GM21717 (cell line): ENCODE data around the gene MAFG.
"Not testable (repeated sequence)": the region's sequence is repeated elsewhere in the genome, so short reads cannot be mapped to it uniquely, and the experiment has no call there.

Experiments used
- ATAC-seq: cut with Tn5 transposase; IDR thresholded peaks from one replicate; pipeline ENCODE4 v1.9.1; 2021; ENCODE audit warnings: mild to moderate bottlenecking, moderate library complexity; ENCODE audit not compliant: unreplicated experiment

MAFG gene

DNA sequence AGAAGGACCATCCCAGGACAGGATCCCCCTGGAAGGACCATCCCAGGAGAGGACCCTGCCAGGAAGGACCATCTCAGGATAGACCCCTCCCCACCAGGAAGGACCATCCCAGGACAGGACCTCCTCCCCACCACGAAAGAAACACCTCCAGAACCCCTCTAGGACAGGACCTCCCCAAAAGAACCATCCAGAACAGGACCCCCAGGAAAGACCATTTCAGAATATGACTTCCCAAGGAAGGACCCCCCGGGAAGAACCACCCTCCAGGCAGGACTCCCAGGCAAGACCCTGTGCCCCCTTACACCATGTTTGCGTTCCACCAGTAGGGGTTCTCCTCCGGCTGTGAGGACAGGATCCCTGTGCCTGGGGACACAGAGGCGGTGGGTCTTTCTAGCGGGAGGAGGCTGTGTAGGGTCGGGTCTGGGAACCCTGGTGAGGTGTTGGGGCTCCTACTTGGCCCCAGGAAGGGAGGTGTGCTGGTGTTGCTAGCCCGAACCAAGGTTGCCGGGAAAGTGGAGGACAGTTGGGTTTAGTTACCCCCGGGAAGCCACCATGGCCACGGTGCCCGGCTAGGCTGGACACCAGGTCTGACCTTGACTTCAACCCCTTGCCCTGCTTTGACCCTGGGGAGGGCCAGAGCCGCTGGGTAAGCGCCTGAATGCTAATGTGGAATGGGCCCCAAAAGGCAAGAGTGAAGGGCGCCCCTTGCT lies 31.3 kb upstream of the MAFG start:
- ATAC-seq, result no peak

- no peak for ATAC-seq
Measured at GRCh38 chr17:81957691-81958432, 30.3 kb upstream of the MAFG start.

DNA sequence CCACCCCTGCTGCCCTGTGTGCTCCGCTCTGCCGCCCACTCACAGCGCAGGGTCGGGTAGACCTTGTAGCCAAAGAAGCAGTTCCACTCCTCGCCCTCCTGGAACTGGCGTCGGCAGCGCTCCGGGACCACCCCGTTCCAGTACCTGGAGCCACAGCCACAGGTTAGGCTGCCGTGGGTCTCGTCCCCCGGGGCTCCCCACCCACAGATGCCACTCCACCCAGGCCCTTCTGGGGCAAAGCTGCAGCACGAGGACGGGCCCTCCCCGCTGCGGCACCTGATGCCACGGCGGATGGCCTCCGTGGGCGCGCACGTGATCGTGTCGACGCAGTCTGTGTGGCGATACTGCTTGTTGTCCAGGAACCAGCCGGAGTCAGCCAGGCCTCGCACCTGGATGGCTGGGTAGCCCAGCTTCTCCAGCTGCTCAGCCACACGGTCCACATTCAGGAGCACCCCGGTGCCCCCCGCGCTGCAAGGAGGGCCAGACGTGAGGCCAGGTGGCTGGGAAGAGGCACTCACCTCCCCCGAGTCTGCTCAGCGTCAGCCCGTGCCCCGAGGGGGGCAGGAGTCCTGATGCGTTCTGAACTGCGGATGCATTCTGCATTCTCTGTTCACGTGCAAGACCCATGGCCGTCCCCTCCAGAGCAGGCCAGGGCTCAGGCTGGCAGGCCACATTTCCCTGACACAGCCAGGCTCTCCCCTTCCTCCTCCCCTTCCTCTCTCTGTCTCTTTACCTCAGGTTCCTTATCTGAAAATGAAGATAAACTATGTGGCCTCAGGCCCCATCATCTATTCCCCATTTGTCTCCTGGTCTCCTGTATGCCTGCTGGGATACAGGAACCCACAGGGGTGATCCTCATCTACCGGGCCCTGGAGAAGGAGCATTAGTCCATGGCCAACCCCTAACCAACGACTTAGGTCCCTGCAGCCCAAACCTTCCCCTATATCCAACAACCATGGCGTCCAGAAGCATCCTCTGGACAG lies 29.4 kb upstream of the MAFG start:
- no peak for ATAC-seq

DNA sequence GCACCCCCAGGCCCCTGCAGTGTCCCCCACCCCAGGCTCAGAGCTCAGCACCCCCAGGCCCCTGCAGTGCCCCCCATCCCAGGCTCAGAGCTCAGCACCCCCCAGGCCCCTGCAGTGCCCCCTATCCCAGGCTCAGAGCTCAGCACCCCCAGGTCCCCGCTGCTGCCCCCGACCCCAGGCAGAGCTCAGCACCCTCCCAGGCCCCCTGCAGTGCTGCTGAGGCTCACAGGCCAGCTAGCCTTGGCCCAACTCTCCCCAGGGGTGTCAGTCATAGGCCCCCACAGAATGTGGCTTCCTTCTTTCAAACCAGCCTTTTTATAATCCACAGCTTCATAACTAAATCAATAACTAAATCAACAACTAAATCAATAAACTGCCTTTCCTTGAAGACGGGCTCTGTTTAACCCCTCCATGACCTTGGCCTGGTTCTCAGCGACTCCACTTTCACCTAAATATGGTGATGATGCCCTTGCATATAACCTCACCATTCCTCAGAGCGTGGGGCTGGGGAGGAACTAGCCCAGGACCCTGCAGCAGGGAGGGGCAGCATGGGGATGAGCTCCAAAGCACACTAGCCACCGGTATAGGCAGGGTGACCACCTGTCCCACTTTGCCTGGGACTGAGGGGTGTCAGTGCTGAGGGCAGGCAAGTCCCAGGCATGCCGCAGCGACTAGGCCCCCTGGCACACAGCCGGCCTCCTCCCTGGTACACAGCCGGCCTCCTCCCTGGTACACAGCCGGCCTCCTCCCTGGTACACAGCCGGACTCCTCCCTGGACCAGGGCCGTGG lies 28.4 kb upstream of the MAFG start:
- ATAC-seq, result no peak

DNA sequence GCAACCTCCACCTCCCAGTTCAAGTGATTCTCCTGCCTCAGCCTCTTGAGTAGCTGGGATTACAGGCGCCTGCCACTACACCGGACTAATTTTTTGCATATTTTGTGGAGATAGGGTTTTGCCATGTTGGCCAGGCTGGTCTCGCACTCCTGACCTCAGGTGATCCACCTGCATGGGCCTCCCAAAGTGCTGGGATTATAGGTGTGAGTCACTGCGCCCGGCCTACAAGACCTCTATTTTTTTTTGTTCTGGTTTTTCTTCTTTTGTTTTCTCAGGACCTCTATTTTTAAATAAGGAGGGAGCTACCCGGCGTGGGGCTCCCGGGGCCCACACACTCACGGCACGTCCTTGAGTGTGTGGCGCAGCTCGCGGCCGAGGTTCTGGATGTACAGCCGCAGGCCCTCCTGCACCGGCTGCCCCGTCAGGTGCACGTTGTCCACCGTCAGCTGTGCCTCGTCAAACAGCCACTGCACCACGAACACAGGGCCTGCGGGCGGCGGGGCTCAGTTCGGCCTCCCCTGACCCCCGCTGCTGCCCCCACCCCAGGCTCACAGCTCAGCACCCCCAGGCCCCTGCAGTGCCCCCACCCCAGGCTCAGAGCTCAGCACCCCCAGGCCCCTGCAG lies 27.6 kb upstream of the MAFG start:
- no peak for ATAC-seq

- no peak for ATAC-seq
Measured at GRCh38 chr17:81954131-81955057, 26.9 kb upstream of the MAFG start.

GRCh38 chr17:81953443-81953842 lies 25.9 kb upstream of the MAFG start:
- not testable (repeated sequence) for ATAC-seq

DNA sequence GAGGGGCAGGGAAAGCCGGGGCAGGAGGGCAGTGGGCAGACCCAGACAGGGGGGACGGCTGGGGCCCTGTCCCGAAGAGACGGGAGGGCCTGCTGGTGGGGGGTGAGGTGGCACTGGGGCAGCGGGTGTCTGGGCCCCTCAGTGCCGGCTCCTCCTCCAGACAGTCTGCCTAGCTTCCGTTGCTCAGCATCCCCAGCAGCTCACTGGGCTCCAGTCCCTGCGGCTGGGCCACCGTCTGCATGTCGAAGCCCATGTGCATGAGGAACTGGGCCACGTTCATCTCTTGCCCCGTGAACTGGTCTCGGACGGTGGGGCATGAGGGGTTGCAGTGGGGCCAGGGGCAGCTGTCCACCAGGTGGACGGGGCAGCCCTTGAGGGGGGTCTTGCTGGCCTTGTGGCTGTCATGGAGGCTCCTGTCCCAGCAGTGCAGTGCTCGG lies 25.3 kb upstream of the MAFG start:
- ATAC-seq, result no peak

DNA sequence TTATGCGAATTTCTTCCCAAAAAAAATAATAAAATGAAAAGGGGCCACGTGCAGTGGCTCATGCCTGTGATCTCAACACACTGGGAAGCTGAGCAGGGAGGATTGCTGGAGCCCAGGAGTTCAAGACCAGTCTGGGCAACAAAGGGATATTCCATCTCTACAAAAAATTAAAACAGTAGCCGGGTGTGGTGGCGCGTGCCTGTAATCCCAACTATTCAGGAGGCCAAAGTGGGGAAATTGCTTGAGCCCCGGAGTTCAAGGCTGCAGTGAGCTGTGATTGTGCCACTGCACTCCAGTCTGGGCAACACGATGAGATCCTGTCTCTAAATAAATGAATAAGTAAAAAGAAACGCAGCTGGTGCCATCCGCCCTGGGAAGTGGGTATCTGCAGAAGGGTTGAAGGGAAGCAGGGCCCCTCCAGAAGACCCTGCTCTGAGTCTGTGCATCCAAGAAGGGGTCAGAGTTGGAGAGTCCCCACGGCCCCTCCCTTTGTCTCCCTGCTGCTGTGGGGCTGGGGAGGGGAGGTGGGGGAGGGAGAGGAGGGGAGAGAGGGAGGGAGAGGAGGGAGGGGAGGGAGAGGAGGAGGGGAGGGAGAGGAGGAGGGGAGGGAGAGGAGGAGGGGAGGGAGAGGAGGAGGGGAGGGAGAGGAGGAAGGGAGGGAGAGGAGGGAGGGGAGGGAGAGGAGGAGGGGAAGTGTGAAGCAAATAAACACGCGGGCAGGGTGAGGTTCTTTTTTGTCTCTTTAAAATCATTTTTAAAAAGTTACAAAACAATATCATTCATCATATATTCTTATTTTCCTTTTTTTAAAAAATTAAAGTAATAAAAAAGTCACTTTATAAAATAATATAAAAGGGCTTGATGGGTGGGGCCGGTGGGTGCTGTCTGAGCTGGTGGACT lies 24.5 kb upstream of the MAFG start:
- ATAC-seq, result no peak

GRCh38 chr17:81950501-81950900 lies 23.0 kb upstream of the MAFG start:
- no peak for ATAC-seq

- no peak for ATAC-seq
Measured at GRCh38 chr17:81948635-81949378, 21.3 kb upstream of the MAFG start.

DNA sequence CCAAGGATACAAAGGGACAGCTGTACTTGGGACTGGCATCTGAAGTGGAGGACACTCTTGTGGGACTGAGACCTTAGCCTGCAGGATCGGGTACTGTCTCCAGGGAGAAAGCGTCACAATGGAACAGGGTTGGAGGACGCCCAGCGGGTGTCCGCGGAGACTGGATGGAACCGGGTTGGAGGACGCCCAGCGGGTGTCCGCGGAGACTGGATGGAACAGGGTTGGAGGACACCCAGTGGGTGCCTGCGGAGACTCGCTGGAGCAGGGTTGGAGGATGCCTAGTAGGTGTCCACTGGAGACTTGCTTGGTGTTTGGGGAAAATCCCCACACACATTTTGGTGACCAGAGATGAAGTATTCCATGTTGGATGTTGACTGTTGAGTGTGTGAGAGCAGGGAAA lies 19.7 kb upstream of the MAFG start, which contains the start of gene MYADML2:
MYADML2 (minus strand) TSS at position 45 of the 400 bp plus-strand sequence. CDS start 5,492 bp downstream, outside the sequence.
- ATAC-seq, result no peak

- no peak for ATAC-seq
Measured at GRCh38 chr17:81944858-81945257, 17.3 kb upstream of the MAFG start.

DNA sequence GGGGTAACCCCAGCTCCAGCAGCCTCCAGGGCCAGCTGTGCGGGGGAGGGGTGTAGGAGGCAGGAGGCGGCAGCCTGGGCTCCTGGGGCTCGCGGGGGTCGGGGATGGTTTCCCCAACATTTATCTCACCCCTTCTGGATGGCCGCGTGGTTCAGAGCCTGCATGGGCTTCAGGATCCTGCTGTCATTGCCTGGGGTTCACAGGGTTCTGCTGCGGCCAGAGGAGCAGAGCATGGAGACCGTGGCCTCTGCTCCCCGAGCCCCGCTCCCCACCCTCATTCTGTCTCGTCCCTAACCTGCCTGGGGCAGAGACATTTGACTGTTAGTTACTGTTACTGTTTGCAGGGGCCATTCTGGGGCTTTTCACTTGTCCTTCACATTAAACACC lies 14.6 kb upstream of the MAFG start:
- ATAC-seq, result no peak

DNA sequence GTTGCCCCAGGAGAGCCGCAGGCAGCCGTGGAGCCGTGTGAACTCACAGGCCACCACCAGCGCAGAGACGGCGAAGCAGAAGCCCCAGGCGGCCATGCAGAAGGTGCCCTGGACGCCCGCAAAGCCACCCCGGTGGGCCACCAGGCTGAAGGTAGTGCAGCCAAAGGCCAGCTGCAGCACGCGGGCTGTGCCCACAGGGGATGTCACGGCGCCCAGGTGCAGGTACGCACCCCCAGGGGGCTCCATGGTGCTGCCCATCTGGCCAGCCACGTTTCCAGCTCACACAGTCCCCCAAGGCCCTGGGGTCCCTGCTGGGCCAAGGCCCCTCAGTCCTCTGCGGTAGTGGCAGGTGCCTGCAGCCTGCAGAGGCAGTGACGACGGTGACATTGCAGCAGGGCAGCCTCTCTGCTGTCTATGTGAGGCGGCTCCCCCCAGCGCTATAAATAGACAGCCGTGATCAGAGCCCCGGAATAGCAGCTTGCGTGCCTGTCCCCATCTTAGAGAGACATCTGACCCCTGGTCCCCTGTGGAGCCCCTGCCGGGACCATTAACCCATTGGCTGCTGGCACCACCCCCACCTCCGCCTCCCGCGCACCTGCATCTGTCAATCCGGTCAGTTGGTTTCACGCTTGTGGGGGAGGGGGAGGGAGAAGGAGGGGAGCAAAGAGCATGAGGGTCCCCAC lies 14.1 kb upstream of the MAFG start:
- ATAC-seq, result no peak
